GM12892 (cell line): ENCODE results near the gene SPCS3.

ENCODE experiments used
- POLR2AphosphoS5 ChIP-seq: IDR thresholded peaks from 2 replicates; pipeline ENCODE4 v1.6.1; 2011; ENCODE audit warnings: low read depth, low read length, control low read depth
- TAF1 ChIP-seq: IDR thresholded peaks from 2 replicates; pipeline ENCODE4 v1.6.1; 2011; ENCODE audit warnings: low read depth, mild to moderate bottlenecking, control low read depth, low read length, borderline replicate concordance

DNA sequence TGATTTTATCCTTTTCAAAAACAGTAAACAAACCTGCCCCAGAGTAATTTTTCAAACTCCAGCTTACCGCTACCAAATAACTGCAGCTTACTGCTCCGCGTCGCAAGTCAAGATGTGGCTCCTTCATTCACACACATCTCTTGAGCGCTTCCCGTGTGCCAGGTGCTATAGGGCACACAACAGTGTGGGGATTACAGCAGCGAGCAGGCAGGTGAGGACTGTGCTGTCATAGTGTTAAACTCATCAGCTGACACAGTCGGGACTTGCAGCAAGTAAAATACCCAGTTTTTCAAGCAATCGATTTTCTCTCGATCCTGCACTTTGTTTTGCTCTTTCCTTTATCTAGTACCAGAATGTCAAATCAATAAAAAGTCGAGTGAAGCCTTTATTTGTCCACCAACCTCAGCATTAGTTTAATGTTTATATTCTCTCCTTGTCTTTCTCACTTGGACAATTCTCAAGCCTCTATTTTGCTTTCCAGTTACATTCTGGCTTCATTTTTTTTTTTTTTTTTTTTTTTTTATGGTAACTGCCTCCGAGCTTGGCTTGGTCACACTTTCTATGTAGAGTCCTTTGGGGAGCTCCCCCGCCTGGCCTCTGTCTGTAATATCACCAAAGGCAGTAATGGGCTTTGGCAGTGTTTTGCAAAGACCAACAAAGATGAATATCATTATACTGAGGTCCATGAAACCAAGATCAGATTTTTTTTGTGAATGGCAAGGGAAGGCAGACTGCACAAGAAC lies 42.4 kb upstream of the SPCS3 start:
- TF ChIP-seq TAF1 = no peak
- no peak for TF ChIP-seq POLR2AphosphoS5
